GM23338 (cell line): ENCODE results near the gene ADAMTS5.

Source experiments
- CREB1 ChIP-seq: fragments of 250-450 bp; sonication (Bioruptor Pico); IDR thresholded peaks from 2 replicates; pipeline ENCODE4 v1.5.0; 2020; ENCODE audit warnings: low read depth, mild to moderate bottlenecking, moderate library complexity
- CTCF ChIP-seq, 2 experiments: fragments of 200-600 bp in 1 of 2; sonication (generic) in 1 of 2; conservative IDR thresholded peaks; 2 replicates each; pipeline versions ENCODE4 v1.5.1 to v1.6.1; 2016 to 2017; ENCODE audit warnings: antibody characterized with exemption in 2 of 2, low read depth in 2 of 2, mild to moderate bottlenecking in 2 of 2, moderate library complexity in 1 of 2
- EZH2 ChIP-seq: fragments of 200-600 bp; sonication (generic); IDR thresholded peaks from one replicate; pipeline ENCODE4 v1.8.0; 2017; ENCODE audit warnings: antibody characterized with exemption, mild to moderate bottlenecking, low read depth; ENCODE audit not compliant: unreplicated experiment
- EZH2phosphoT487 ChIP-seq: fragments of 200-600 bp; sonication (generic); IDR thresholded peaks from one replicate; pipeline ENCODE4 v1.8.1; 2018; ENCODE audit warnings: antibody characterized with exemption; ENCODE audit not compliant: unreplicated experiment
- POLR2AphosphoS5 ChIP-seq: IDR thresholded peaks from 2 replicates; pipeline ENCODE4 v1.6.1; 2016; ENCODE audit warnings: antibody characterized with exemption, low read depth

- no peak for TF ChIP-seq EZH2
- TF ChIP-seq CREB1 (CRISPR knock-in tag) = no peak
- TF ChIP-seq EZH2phosphoT487 = no peak
- no peak for TF ChIP-seq CTCF (conservative IDR thresholded peaks at IDR 0.05; ENCODE audit: low read depth in 2 of 2)
- no peak for TF ChIP-seq POLR2AphosphoS5
Observed at GRCh38 chr21:26943921-26944320, 23.0 kb downstream of the ADAMTS5 start.
